Chondrocyte (in vitro differentiated cells): ENCODE measurements around the gene NCF4. TPM values are rescaled to one million over a fixed set of nuclear protein-coding genes. Genes with fewer than 3 reads are reported as not detected.
A peak's percentile ranks its signal among the peaks of the same experiment; 100 is the strongest.

Source experiments
- DNase-seq: peaks from one replicate; pipeline ENCODE4 v3.0.0; 2021; ENCODE audit warnings: mixed read lengths, low spot score
- H3K27ac Mint-ChIP-seq: one replicate; pipeline ENCODE4 v1.8.0; 2021; ENCODE audit warnings: mild to moderate bottlenecking, moderate library complexity, mixed read lengths; ENCODE audit not compliant: unreplicated experiment
- H3K27me3 Mint-ChIP-seq: 2 replicates; pipeline ENCODE4 v1.8.0; 2021; ENCODE audit warnings: low read depth, mixed read lengths
- H3K36me3 Mint-ChIP-seq: 2 replicates; pipeline ENCODE4 v1.8.0; 2021; ENCODE audit warnings: low read depth, mixed read lengths
- H3K4me1 Mint-ChIP-seq: 2 replicates; pipeline ENCODE4 v1.8.0; 2021; ENCODE audit warnings: low read depth, mild to moderate bottlenecking, mixed read lengths
- H3K4me3 Mint-ChIP-seq: one replicate; pipeline ENCODE4 v1.8.0; 2021; ENCODE audit warnings: mild to moderate bottlenecking, moderate library complexity, mixed read lengths; ENCODE audit not compliant: unreplicated experiment
- H3K9me3 Mint-ChIP-seq: 2 replicates; pipeline ENCODE4 v1.8.0; 2021; ENCODE audit warnings: low read depth, mixed read lengths
- total RNA-seq: library from RNA; stranded (reverse); gene quantifications from 3 replicates; pipeline ENCODE4 v1.2.1, GENCODE V29; 2021
- TF ChIP-seq, protein P1 (sequence below): fragments of 200-600 bp; sonication (generic); IDR thresholded peaks from 2 replicates; pipeline ENCODE4 v1.5.0; 2021; ENCODE audit warnings: antibody characterized with exemption, mild to moderate bottlenecking, moderate library complexity

NCF4 gene
- total RNA-seq, 1 donor from 2014 or later: not detected

DNA sequence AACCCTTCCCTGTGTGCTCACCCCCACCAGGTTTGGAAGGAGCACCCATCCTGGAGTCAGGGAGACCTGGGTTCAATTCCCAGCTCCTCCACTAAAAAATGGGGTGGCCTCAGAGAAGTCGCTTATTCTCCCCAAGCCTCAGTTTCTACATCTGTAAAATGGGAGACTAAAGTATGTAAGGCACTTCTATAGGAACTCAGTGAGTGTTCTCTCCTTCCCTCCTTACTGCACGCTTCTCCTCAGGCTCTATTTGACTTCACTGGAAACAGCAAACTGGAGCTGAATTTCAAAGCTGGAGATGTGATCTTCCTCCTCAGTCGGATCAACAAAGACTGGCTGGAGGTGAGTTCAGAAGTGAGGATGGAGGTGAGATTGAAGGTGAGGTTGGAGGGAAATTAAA lies 11.3 kb downstream of the NCF4 start:
- Mint-ChIP-seq H3K36me3 (no peaks in the 10 kb centered on the region), H3K9me3 (no peaks in the 10 kb centered on the region), H3K4me1 (peaks cover 5% of the 10 kb centered on the region), H3K27ac (no peak overlapping the region), H3K27me3 (peaks cover 44% of the 10 kb centered on the region), H3K4me3 (no peak overlapping the region)
- DNase-seq: no peak
- TF ChIP-seq, protein P1, sequence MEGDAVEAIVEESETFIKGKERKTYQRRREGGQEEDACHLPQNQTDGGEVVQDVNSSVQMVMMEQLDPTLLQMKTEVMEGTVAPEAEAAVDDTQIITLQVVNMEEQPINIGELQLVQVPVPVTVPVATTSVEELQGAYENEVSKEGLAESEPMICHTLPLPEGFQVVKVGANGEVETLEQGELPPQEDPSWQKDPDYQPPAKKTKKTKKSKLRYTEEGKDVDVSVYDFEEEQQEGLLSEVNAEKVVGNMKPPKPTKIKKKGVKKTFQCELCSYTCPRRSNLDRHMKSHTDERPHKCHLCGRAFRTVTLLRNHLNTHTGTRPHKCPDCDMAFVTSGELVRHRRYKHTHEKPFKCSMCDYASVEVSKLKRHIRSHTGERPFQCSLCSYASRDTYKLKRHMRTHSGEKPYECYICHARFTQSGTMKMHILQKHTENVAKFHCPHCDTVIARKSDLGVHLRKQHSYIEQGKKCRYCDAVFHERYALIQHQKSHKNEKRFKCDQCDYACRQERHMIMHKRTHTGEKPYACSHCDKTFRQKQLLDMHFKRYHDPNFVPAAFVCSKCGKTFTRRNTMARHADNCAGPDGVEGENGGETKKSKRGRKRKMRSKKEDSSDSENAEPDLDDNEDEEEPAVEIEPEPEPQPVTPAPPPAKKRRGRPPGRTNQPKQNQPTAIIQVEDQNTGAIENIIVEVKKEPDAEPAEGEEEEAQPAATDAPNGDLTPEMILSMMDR: no peak

DNA sequence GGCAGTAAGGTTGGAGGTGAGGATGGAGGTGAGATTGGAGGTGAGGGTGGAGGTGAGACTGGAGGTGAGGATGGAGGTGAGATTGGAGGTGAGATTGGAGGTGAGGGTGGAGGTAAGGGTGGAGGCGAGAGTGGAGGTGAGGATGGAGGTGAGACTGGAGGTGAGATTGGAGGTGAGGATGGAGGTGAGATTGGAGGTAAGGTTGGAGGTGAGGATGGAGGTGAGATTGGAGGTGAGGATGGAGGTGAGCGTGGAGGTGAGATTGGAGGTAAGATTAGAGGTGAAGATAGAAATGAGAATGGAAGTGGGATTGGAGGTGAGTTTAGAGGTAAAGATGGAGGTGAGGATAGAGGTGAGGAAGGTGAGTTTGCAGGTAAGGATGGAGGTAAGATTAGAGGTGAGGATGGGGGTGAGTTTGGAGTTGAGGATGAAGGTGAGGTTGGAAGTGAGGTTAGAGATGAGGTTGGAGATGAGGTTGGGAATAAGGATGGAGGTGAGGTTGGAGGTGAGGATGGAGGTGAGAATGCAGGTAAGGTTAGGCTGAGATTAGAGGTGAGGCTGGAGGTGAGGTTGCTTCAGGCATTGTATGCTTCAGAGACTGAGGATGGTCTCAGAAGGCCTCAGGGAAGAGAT lies 12.2 kb downstream of the NCF4 start:
- H3K36me3 Mint-ChIP-seq: no peaks in the 10 kb centered on the region
- no peak overlapping the region for H3K27ac Mint-ChIP-seq
- no peak overlapping the region for H3K4me3 Mint-ChIP-seq
- peaks cover 5% of the 10 kb centered on the region for H3K4me1 Mint-ChIP-seq
- H3K9me3 Mint-ChIP-seq: no peaks in the 10 kb centered on the region
- H3K27me3 Mint-ChIP-seq: peaks cover 45% of the 10 kb centered on the region
- DNase-seq: no peak
- TF ChIP-seq, protein P1: no peak

DNA sequence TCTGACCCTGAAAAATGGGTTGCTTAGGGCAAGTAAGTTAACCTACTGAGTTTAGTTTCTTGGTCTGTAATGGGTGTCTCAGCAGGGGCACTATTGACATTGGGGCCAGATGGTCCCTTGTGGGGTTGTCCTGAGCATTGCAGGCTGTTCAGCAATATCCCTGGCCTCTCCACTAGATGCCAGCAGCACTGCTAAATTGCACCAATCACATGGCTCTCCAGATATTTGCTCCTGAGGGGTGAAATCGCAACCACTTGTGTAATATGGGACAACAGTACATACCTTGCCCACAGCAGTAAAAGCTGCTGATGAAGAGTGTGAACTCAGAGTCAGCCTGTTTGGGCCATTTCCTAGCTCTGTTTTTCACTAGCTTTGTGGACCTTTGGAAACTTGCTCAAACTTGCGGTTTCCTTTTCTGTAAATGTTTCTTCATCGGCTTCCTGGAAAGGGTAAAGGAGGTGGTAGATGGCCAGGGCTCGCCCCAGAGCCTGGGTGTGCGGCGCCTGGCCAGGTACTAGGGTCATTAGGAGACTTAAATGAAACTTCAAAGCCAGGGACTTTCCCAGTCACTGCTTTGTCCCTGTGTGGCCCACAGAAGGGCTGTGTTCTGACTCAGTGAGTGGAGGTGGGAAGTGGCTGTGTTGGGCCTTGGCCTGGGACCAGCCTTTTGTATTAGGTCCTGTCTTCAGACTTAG lies 13.0 kb downstream of the NCF4 start:
- Mint-ChIP-seq H3K4me1 (peaks cover 5% of the 10 kb centered on the region), H3K9me3 (no peaks in the 10 kb centered on the region), H3K27me3 (peaks cover 47% of the 10 kb centered on the region), H3K27ac (no peak overlapping the region), H3K36me3 (no peaks in the 10 kb centered on the region), H3K4me3 (no peak overlapping the region)
- TF ChIP-seq, protein P1: peak; percentile 79
- no peak for DNase-seq

DNA sequence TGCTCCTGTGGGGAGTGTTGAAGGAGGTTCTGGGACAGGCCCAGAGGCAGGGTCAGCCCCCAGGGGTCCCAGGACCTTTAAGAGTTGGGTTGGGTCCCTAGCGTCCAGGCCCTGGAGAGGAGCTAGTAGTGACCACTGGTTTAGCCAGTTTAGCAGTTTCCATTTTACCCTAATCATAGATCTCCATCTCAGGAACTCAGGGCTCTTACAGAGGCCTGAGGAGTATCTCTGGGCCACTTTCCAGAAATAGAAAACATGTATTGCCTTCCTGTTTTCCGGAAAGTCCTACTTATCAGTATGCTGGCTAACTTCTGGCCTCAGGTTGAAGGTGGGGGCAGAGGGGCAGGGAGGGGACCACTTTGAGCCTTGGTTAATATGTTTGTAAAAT lies 13.5 kb downstream of the NCF4 start:
- no peak overlapping the region for H3K27ac Mint-ChIP-seq
- no peak for DNase-seq
- peaks cover 5% of the 10 kb centered on the region for H3K4me1 Mint-ChIP-seq
- no peaks in the 10 kb centered on the region for H3K36me3 Mint-ChIP-seq
- peaks cover 45% of the 10 kb centered on the region for H3K27me3 Mint-ChIP-seq
- H3K4me3 Mint-ChIP-seq: no peak overlapping the region
- no peaks in the 10 kb centered on the region for H3K9me3 Mint-ChIP-seq
- TF ChIP-seq, protein P1: no peak

DNA sequence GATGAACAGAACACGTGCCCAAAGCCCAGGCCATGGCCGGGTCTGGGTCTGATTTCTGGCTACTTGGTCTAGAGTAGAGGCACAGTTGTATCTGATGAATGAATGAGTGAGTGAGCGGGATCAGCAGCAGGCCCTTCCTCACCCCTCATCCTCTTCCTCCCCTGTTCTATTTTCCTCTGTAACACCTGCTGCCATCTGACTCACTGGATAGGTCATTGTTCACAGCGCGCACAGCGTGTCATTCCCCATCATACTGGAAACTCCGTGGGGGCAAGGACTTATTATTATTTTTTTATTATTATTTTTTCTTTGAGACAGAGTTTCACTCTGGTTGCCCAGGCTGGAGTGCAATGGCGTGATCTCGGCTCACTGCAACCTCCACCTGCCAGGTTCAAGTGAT lies 13.9 kb downstream of the NCF4 start:
- no peak for DNase-seq
- Mint-ChIP-seq H3K4me3 (no peak overlapping the region), H3K9me3 (no peaks in the 10 kb centered on the region), H3K4me1 (peaks cover 5% of the 10 kb centered on the region), H3K36me3 (no peaks in the 10 kb centered on the region), H3K27me3 (peaks cover 44% of the 10 kb centered on the region), H3K27ac (no peak overlapping the region)
- TF ChIP-seq, protein P1: no peak
